ENCODE measurements around the gene ACSS1. TPM values are rescaled to one million over a fixed set of nuclear protein-coding genes. Genes with fewer than 3 reads are reported as not detected.

Gene ACSS1
- total and polyA plus RNA-seq, 4 donors, result 11.2 to 37.3 (median 31.6) TPM

DNA sequence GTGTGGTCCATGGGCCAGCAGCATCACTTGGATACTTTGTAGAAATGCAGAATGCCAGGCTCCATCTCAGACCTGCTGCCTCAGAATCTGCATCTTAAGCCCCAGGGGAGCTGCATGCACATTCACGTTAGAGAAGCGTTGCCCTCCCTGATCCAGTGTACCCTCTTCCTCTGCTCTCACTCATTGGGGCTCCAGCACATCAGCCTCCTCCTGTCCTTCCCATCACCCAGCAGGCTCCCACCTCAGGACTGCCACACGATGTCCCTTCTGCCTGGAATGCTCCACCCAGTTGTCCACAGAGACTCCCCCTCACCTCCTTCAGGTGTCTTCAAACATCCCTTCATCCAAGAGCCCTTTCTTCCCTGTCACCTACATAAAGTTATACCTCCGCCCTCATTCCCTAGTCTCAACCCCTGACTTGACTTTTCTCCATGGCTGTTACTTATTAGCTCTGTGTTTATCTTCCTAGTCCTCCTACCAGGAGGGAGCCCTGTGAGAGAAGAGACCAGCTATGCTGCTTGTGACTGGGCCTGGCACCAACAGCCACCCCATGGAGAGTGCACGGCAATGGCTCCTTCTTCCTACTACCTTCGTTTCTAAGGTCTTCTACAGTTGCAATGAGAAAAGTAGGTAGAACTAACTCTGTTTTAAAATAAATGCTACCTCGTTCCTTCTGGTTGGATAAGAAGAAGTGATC, 3.3 kb upstream of the ACSS1 start:
- WGBS (ENCODE audit: insufficient coverage), result 84% methylated on average over 4 of the region's 7 CpGs
- Histone ChIP-seq H3K27me3 (ENCODE audit: control insufficient read depth, insufficient read depth, low read length) (peaks cover 11% of the 10 kb centered on the region), H3K36me3 (ENCODE audit: control insufficient read depth, insufficient read depth, low read length) (no peaks in the 10 kb centered on the region), H3K4me3 (ENCODE audit: low read depth, low read length) (no peak overlapping the region), H3K9me3 (ENCODE audit: control insufficient read depth, insufficient read depth, low read length) (no peaks in the 10 kb centered on the region), H3K4me1 (ENCODE audit: control insufficient read depth, insufficient read depth, low read length) (peaks cover 57% of the 10 kb centered on the region), H3K27ac (ENCODE audit: low read depth, low read length) (no peak overlapping the region)
- DNase-seq (ENCODE audit: low read depth in 4 of 6, low spot score in 6 of 6), result no peak

DNA sequence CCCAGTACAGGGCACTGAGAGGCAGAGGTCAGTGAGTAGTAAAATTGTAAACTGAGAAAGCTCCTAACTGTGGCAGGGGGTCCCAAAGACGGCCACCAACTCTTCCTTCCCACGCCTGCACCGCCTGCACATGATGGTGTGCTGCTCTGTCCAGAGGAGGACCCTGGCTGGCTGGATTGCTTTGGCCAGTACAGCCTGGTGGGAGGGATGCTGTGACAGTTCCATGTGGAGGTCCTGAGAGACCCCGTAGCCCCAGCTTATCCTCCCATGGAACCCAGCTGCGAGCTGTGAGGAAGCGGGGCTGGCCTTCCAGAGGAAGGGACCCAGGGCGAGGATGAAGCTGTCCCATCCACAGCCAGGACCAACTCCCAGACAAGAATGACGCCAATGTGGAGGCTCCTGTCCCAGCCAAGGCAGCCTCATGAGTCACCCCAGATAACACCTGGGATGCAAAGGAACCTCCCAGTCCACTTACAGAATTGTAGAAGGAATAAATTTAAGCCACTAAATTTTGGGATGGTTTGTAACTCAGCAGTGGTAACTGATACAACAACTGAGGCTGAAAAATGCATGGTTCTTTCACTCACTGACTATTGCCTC, 2.0 kb upstream of the ACSS1 start:
- no peak for DNase-seq (ENCODE audit: low read depth in 4 of 6, low spot score in 6 of 6)
- Histone ChIP-seq H3K4me3 (ENCODE audit: low read depth, low read length) (no peak overlapping the region), H3K36me3 (ENCODE audit: control insufficient read depth, insufficient read depth, low read length) (no peaks in the 10 kb centered on the region), H3K9me3 (ENCODE audit: control insufficient read depth, insufficient read depth, low read length) (no peaks in the 10 kb centered on the region), H3K27me3 (ENCODE audit: control insufficient read depth, insufficient read depth, low read length) (peaks cover 11% of the 10 kb centered on the region), H3K4me1 (ENCODE audit: control insufficient read depth, insufficient read depth, low read length) (peaks cover 55% of the 10 kb centered on the region), H3K27ac (ENCODE audit: low read depth, low read length) (peak overlapping the region; percentile 42)
- 100% methylated on average over 6 of the region's 8 CpGs for WGBS (ENCODE audit: insufficient coverage)

DNA sequence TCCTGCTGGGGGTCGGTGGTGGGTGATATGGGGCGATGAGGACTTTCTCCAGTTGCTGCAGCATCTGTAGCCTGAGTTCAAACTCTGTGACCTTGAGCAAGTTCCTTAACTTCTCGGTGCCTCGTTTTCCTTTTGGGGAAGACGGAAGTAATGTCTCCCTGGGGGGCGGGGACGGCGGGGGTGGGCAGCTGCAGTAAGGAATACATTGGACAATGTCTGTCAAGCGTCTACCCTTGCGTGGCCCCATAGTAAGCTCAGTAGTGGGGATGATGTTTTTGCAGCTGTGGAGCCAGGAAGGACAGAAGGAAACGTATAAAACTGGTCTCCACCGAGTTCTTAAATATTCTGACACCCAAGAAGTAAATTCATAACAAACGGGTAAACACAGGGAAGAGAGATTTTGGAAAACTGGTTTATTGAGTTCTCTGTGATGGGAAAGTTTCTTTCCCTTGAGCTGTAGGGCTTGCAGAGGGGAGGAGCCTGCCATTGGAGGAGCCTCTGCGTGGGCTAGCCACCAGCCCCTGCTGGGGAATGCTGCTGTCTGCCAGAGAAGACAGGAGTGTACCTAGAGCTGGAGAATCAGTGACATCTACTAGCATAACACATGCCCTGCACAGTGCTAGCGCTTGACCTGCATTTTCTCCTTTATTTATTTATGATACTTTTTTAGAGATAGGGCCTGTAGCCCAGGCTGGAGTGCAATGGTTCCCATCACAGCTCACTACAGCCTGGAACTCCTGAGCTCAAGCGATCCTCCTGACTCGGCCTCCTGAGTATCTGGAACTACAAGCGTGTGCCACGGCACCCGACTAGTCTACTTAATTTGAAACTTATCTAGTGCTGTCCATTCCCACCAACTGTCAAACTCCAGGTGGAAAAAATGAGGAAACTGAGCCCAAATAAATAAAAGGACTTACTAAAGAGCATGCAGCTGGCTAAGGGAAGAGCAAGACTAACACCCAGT, 1.2 kb upstream of the ACSS1 start:
- H3K4me3 ChIP-seq (ENCODE audit: low read depth, low read length), result peak overlapping the region; percentile 76
- H3K27me3 ChIP-seq (ENCODE audit: control insufficient read depth, insufficient read depth, low read length), result peaks cover 11% of the 10 kb centered on the region
- H3K36me3 ChIP-seq (ENCODE audit: control insufficient read depth, insufficient read depth, low read length), result no peaks in the 10 kb centered on the region
- WGBS (ENCODE audit: insufficient coverage), result 41% methylated on average over 12 of the region's 20 CpGs
- peaks cover 51% of the 10 kb centered on the region for H3K4me1 ChIP-seq (ENCODE audit: control insufficient read depth, insufficient read depth, low read length)
- no peaks in the 10 kb centered on the region for H3K9me3 ChIP-seq (ENCODE audit: control insufficient read depth, insufficient read depth, low read length)
- DNase-seq (ENCODE audit: low read depth in 4 of 6, low spot score in 6 of 6), result peak in 2 of 6 donors; percentile 28 to 65
- H3K27ac ChIP-seq (ENCODE audit: low read depth, low read length), result peak overlapping the region; percentile 90

GRCh38 chr20:25057234-25058050, 497 bp downstream of the ACSS1 start:
- Histone ChIP-seq H3K27ac (ENCODE audit: low read depth, low read length) (peak overlapping the region; percentile 90), H3K36me3 (ENCODE audit: control insufficient read depth, insufficient read depth, low read length) (no peaks in the 10 kb centered on the region), H3K4me1 (ENCODE audit: control insufficient read depth, insufficient read depth, low read length) (peaks cover 57% of the 10 kb centered on the region), H3K27me3 (ENCODE audit: control insufficient read depth, insufficient read depth, low read length) (peaks cover 11% of the 10 kb centered on the region), H3K9me3 (ENCODE audit: control insufficient read depth, insufficient read depth, low read length) (no peaks in the 10 kb centered on the region), H3K4me3 (ENCODE audit: low read depth, low read length) (peak overlapping the region; percentile 76)
- DNase-seq (ENCODE audit: low read depth in 4 of 6, low spot score in 6 of 6), result peak in 2 of 6 donors; percentile 53 to 79
- under 1% methylated on average over 86 of the region's 86 CpGs for WGBS (ENCODE audit: insufficient coverage)

DNA sequence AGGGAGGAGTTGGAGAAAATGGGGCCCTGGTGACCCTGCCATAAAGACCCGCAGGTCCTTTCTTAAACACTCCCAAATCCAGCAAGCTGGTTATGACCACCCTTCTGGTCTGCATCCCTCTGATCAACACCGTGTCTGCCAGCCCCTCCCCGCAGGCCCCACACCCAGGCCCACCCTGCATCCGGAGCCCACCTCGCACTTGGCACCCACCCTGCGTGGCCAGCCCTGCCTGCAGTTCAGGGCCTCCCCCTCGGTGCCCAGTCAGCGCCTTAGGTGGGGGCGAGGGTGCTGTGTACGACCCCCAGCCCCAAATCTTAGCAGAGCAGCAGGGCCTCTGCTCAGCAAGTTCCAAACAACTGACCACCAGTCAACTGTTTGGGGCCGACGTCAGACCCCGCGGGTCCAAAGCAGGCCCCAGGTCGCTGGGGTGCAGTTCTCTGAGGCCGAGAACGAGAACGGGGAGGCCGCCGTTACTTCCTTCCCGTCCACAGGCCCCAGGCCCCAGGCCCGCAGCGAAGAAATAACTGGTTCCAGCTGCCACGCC, 1.2 kb downstream of the ACSS1 start:
- Histone ChIP-seq H3K36me3 (ENCODE audit: control insufficient read depth, insufficient read depth, low read length) (no peaks in the 10 kb centered on the region), H3K4me1 (ENCODE audit: control insufficient read depth, insufficient read depth, low read length) (peaks cover 62% of the 10 kb centered on the region), H3K27ac (ENCODE audit: low read depth, low read length) (peak overlapping the region; percentile 90), H3K27me3 (ENCODE audit: control insufficient read depth, insufficient read depth, low read length) (peaks cover 10% of the 10 kb centered on the region), H3K4me3 (ENCODE audit: low read depth, low read length) (peak overlapping the region; percentile 76), H3K9me3 (ENCODE audit: control insufficient read depth, insufficient read depth, low read length) (no peaks in the 10 kb centered on the region)
- DNase-seq (ENCODE audit: low read depth in 4 of 6, low spot score in 6 of 6), result no peak
- WGBS (ENCODE audit: insufficient coverage), result 17% methylated on average over 24 of the region's 24 CpGs

DNA sequence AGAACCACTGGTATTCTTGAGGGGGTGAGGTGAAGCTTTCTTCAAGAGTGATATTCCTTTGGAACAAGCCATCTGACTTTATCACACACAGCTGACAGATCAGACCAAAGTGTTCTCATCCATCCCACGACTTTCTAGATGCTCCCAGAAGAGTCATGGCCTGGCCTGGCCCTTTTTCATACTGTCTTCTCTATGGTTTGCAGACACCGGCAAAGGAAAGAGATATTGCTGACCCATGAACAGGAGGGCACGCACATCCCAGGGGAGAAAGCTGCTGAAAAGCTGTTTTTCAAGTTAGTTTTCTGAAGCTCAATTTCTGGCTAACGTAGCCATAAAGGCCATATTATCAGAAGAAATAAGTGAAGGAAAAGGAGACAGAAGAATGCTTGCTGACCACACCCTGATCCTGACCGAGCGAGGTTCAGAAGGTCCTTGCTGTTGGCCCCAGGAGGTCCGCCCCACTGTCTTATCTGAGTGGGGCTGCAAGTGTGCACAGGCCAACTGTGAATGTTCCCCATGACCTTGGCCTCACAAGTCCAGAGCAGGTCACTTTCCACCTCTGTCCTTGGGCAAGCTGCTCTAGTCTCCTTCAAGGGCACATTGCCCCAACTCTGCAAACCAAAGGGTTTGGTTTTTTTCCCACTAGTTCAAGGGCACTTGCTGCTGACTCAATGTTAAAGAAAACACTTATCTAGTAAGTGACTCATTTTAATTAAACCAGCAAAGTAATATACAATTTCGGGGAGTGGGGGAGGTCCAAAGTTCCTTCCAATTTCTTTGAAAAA, 2.0 kb downstream of the ACSS1 start:
- no peak for DNase-seq (ENCODE audit: low read depth in 4 of 6, low spot score in 6 of 6)
- Histone ChIP-seq H3K27me3 (ENCODE audit: control insufficient read depth, insufficient read depth, low read length) (peaks cover 10% of the 10 kb centered on the region), H3K4me1 (ENCODE audit: control insufficient read depth, insufficient read depth, low read length) (peaks cover 70% of the 10 kb centered on the region), H3K27ac (ENCODE audit: low read depth, low read length) (no peak overlapping the region), H3K9me3 (ENCODE audit: control insufficient read depth, insufficient read depth, low read length) (no peaks in the 10 kb centered on the region), H3K36me3 (ENCODE audit: control insufficient read depth, insufficient read depth, low read length) (peaks cover 3% of the 10 kb centered on the region), H3K4me3 (ENCODE audit: low read depth, low read length) (peak overlapping the region; percentile 76)
- WGBS (ENCODE audit: insufficient coverage), result 78% methylated on average over 6 of the region's 8 CpGs

DNA sequence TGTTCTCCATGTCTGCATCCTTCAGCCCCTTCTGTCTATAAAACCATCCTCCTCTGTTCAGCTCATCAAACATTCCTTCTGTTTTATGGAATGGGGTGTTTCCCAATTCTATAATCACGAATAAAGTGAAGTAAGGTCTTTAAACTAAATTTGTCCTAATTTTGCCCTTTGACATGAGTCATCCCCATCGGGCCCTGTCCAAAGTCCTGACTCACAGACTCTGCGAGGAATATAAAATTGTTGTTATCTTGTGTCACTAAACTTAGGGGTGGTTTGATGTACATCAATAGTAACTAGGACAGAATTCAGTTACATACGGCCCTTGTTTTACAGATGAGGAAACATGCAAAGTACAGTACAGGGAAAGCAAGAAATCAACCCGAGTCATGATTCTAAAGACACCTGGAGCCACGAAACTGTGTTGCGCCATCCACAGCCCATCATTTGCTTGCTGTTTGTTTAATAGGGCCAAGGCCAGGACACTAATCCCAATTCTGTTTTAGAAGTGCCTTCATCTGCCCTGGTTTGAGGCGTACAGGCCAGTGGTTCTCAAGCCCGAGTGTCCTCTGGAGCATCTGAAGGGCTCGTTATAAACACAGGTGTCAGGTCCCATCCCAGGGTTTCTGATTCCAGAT, 2.8 kb downstream of the ACSS1 start:
- H3K4me1 ChIP-seq (ENCODE audit: control insufficient read depth, insufficient read depth, low read length), result peaks cover 78% of the 10 kb centered on the region
- H3K27me3 ChIP-seq (ENCODE audit: control insufficient read depth, insufficient read depth, low read length), result peaks cover 10% of the 10 kb centered on the region
- peaks cover 6% of the 10 kb centered on the region for H3K36me3 ChIP-seq (ENCODE audit: control insufficient read depth, insufficient read depth, low read length)
- no peak overlapping the region for H3K27ac ChIP-seq (ENCODE audit: low read depth, low read length)
- no peak for DNase-seq (ENCODE audit: low read depth in 4 of 6, low spot score in 6 of 6)
- no peaks in the 10 kb centered on the region for H3K9me3 ChIP-seq (ENCODE audit: control insufficient read depth, insufficient read depth, low read length)
- H3K4me3 ChIP-seq (ENCODE audit: low read depth, low read length), result no peak overlapping the region
- WGBS (ENCODE audit: insufficient coverage), result 90% methylated on average over 8 of the region's 10 CpGs

- H3K4me3 ChIP-seq (ENCODE audit: low read depth, low read length), result no peak overlapping the region
- H3K27me3 ChIP-seq (ENCODE audit: control insufficient read depth, insufficient read depth, low read length), result peaks cover 8% of the 10 kb centered on the region
- no peaks in the 10 kb centered on the region for H3K9me3 ChIP-seq (ENCODE audit: control insufficient read depth, insufficient read depth, low read length)
- 71% methylated on average over 2 of the region's 3 CpGs for WGBS (ENCODE audit: insufficient coverage)
- peak overlapping the region; percentile 79 for H3K27ac ChIP-seq (ENCODE audit: low read depth, low read length)
- H3K36me3 ChIP-seq (ENCODE audit: control insufficient read depth, insufficient read depth, low read length), result peaks cover 6% of the 10 kb centered on the region
- peaks cover 79% of the 10 kb centered on the region for H3K4me1 ChIP-seq (ENCODE audit: control insufficient read depth, insufficient read depth, low read length)
- DNase-seq (ENCODE audit: low read depth in 4 of 6, low spot score in 6 of 6), result no peak
Observed at GRCh38 chr20:25054096-25054820, 3.7 kb downstream of the ACSS1 start.
